ENCODE results near the gene RNF227. TPM values are rescaled to one million over a fixed set of nuclear protein-coding genes. Genes with fewer than 3 reads are reported as not detected.

RNF227 gene
- total and polyA plus RNA-seq, 2 of the 8 experiments (the other 6 are each of a cell fraction or from before 2014, with no cell fraction given) = 0.63 to 1.7 TPM

DNA sequence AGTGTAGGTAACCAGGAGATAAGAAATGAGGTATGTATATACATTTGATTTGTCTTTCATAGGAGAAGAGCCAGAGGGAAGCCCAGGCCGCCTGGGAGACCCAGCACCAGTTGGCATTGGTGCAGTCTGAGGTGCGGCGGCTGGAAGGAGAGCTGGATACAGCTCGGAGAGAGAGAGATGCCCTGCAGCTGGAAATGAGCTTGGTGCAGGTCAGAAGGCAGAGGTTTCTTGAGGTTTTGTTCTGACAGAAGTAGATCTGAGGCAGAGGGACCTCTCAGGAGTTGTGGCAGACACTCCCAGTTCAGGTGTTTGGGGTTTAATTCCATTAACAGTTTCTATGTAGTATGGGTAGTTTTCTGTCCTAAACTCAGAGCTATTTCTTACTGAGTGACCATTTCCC lies 23.9 kb upstream of the RNF227 start:
- H3K23ac ChIP-seq (ENCODE audit: insufficient read length) = no peak overlapping the region
- H3K9me3 ChIP-seq (ENCODE audit: insufficient read depth in 2 of 2, low read depth in 1 of 2, low read length in 1 of 2) = no peaks in the 10 kb centered on the region
- no peak overlapping the region for H2AK5ac ChIP-seq (ENCODE audit: low read depth, low read length)
- no peak overlapping the region for H3K14ac ChIP-seq (ENCODE audit: insufficient read length)
- no peak overlapping the region for H3K9ac ChIP-seq (replicated peaks in 1 of 4; ENCODE audit: extremely low read depth in 1 of 4, low read depth in 3 of 4, low read length in 3 of 4)
- no peak overlapping the region for H3K4ac ChIP-seq (replicated peaks; ENCODE audit: insufficient read length, low read depth, low read length)
- H3K56ac ChIP-seq (replicated peaks; ENCODE audit: insufficient read length, low read depth, low read length) = no peak overlapping the region
- CTCF ChIA-PET (ENCODE audit: partially characterized antibody) = interaction anchor here (0.7 to 2.6 kb wide), 10 partner anchors 27 to 121 kb away, joined by 3 to 7 read pairs (median 4); no protein-coding TSS in a partner anchor
- no peak overlapping the region for H4K8ac ChIP-seq (ENCODE audit: extremely low read depth, insufficient read depth, low read length)
- POLR2A ChIA-PET (ENCODE audit: partially characterized antibody) = no interaction called here
- no peak overlapping the region for H3K27ac ChIP-seq (ENCODE audit: low read depth, low read length)
- peaks cover 6 to 55% (median 29%) of the 10 kb centered on the region in 4 experiments; a peak in 7 of 8 replicates for H3K36me3 ChIP-seq (ENCODE audit: control insufficient read depth in 2 of 4, insufficient read depth in 4 of 4, low read length in 3 of 4)
- no peaks in the 10 kb centered on the region for H3K23me2 ChIP-seq (ENCODE audit: low read depth, low read length)
- H3K79me1 ChIP-seq (ENCODE audit: low read depth, low read length) = no peaks in the 10 kb centered on the region
- no peak for DNase-seq (ENCODE audit: low read depth in 1 of 2, low spot score in 2 of 2)
- H2BK120ac ChIP-seq (replicated peaks; ENCODE audit: low read depth, low read length) = no peak overlapping the region
- H2AFZ ChIP-seq (ENCODE audit: low read length) = no peak overlapping the region
- no peaks in the 10 kb centered on the region for H3K27me3 ChIP-seq (replicated peaks in 1 of 4; ENCODE audit: control insufficient read depth in 3 of 4, extremely low read depth in 1 of 4, insufficient read depth in 3 of 4, low read length in 3 of 4)
- WGBS, 2 experiments (ENCODE audit: extremely low coverage in 1 of 2, insufficient coverage in 1 of 2, insufficient read length in 1 of 2, insufficient replicate concordance in 2 of 2, low coverage in 1 of 2, low lambda C conversion rate in 2 of 2, missing lambda C conversion rate in 1 of 2) = 82% methylated on average over 4 of the region's 4 CpGs; no CpG with 5 or more reads in 1 of the 2 experiments
- FAIRE-seq = no peak
- H3K79me2 ChIP-seq (ENCODE audit: control insufficient read depth in 1 of 2, insufficient read depth in 2 of 2, low read length in 2 of 2) = no peaks in the 10 kb centered on the region
- H3K18ac ChIP-seq (ENCODE audit: extremely low read depth, low read length) = no peak overlapping the region
- H3K4me2 ChIP-seq (ENCODE audit: insufficient read depth in 1 of 2, low read depth in 2 of 2, low read length in 2 of 2) = no peak overlapping the region
- H4K20me1 ChIP-seq (replicated peaks in 1 of 2; ENCODE audit: control insufficient read depth in 1 of 2, insufficient read depth in 2 of 2, low read length in 2 of 2) = peaks cover 2 to 4% of the 10 kb centered on the region in 2 experiments
- no peak overlapping the region for H2BK12ac ChIP-seq (ENCODE audit: low read depth, low read length)
- no peak overlapping the region for H3K4me3 ChIP-seq (ENCODE audit: extremely low read depth in 1 of 4, insufficient read depth in 2 of 4, low read depth in 3 of 4, low read length in 4 of 4)
- H2BK20ac ChIP-seq (ENCODE audit: low read length) = no peak overlapping the region
- no peaks in the 10 kb centered on the region for H3K4me1 ChIP-seq (replicated peaks in 1 of 4; ENCODE audit: control insufficient read depth in 3 of 4, insufficient read depth in 4 of 4, low read length in 3 of 4)
- no peak overlapping the region for H4K5ac ChIP-seq (ENCODE audit: insufficient read length, low read depth, low read length)
- H2BK15ac ChIP-seq (ENCODE audit: low read length) = no peak overlapping the region
- H2BK5ac ChIP-seq (ENCODE audit: low read depth, low read length) = no peak overlapping the region
- H4K91ac ChIP-seq (replicated peaks; ENCODE audit: insufficient read length, low read length) = no peak overlapping the region
- no peak for TF ChIP-seq CBX8 (IDR thresholded peaks at IDR 0.05; ENCODE audit: borderline replicate concordance, low read depth, low read length)
- TF ChIP-seq NRF1 (IDR thresholded peaks at IDR 0.05; ENCODE audit: low read depth, low read length) = no peak
- TF ChIP-seq PHF8 (conservative IDR thresholded peaks at IDR 0.05; ENCODE audit: low read depth, low read length) = no peak
- TF ChIP-seq CTBP2 (IDR thresholded peaks at IDR 0.05; ENCODE audit: borderline replicate concordance, insufficient read depth, insufficient read length, low read length) = no peak
- no peak for TF ChIP-seq SIX5 (IDR thresholded peaks at IDR 0.05; ENCODE audit: low read depth, low read length)
- no peak for TF ChIP-seq ZNF274 (IDR thresholded peaks at IDR 0.05; ENCODE audit: borderline replicate concordance, extremely low read depth, low read length)
- no peak for TF ChIP-seq KDM5A (IDR thresholded peaks at IDR 0.05; ENCODE audit: low read length)
- no peak for TF ChIP-seq TAF7 (optimal IDR thresholded peaks at IDR 0.05; ENCODE audit: borderline replicate concordance, low read depth, low read length)
- TF ChIP-seq, protein P1, sequence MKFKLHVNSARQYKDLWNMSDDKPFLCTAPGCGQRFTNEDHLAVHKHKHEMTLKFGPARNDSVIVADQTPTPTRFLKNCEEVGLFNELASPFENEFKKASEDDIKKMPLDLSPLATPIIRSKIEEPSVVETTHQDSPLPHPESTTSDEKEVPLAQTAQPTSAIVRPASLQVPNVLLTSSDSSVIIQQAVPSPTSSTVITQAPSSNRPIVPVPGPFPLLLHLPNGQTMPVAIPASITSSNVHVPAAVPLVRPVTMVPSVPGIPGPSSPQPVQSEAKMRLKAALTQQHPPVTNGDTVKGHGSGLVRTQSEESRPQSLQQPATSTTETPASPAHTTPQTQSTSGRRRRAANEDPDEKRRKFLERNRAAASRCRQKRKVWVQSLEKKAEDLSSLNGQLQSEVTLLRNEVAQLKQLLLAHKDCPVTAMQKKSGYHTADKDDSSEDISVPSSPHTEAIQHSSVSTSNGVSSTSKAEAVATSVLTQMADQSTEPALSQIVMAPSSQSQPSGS (IDR thresholded peaks at IDR 0.05; ENCODE audit: low read length) = no peak
- no peak for TF ChIP-seq SAP30 (IDR thresholded peaks at IDR 0.05; ENCODE audit: insufficient read depth, insufficient replicate concordance, low read length)
- TF ChIP-seq FOSL1 (IDR thresholded peaks at IDR 0.05; ENCODE audit: insufficient read depth, low read depth, low read length) = no peak
- TF ChIP-seq BACH1 (IDR thresholded peaks at IDR 0.05; ENCODE audit: low read length) = no peak
- TF ChIP-seq SP4 (IDR thresholded peaks at IDR 0.05; ENCODE audit: low read length) = no peak

Data from H1 (cell line).